Esophagus squamous epithelium (tissue), 4 donors: ENCODE results near the gene SUPT7L.

Source experiments
- POLR2A ChIP-seq, 4 donors: fragments of 450-650 bp; IDR thresholded peaks; one replicate each; pipeline ENCODE4 v1.6.1; 2017; ENCODE audit warnings: antibody characterized with exemption in 4 of 4, mild to moderate bottlenecking in 4 of 4, moderate library complexity in 3 of 4
- TF ChIP-seq, protein P1 (sequence below), 6 experiments: fragments of 450-650 bp in 4 of 6; fragments of 200-600 bp in 2 of 6; sonication (generic) in 2 of 6; IDR thresholded peaks; one replicate each; pipeline ENCODE4 v1.5.1; 2016 to 2019; ENCODE audit warnings: antibody characterized with exemption in 6 of 6, mild to moderate bottlenecking in 4 of 6, moderate library complexity in 4 of 6

GRCh38 chr2:27638709-27639108 lies 24.7 kb downstream of the SUPT7L start:
- TF ChIP-seq, protein P1, sequence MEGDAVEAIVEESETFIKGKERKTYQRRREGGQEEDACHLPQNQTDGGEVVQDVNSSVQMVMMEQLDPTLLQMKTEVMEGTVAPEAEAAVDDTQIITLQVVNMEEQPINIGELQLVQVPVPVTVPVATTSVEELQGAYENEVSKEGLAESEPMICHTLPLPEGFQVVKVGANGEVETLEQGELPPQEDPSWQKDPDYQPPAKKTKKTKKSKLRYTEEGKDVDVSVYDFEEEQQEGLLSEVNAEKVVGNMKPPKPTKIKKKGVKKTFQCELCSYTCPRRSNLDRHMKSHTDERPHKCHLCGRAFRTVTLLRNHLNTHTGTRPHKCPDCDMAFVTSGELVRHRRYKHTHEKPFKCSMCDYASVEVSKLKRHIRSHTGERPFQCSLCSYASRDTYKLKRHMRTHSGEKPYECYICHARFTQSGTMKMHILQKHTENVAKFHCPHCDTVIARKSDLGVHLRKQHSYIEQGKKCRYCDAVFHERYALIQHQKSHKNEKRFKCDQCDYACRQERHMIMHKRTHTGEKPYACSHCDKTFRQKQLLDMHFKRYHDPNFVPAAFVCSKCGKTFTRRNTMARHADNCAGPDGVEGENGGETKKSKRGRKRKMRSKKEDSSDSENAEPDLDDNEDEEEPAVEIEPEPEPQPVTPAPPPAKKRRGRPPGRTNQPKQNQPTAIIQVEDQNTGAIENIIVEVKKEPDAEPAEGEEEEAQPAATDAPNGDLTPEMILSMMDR (IDR thresholded peaks at IDR 0.05): no peak
- TF ChIP-seq POLR2A (IDR thresholded peaks at IDR 0.05): no peak
